NCI-H345 (cell line): ENCODE results near the gene DHX38.

Source experiments
- DNase-seq: peaks from one replicate; lab custom pipeline; 2025; lab: John Stamatoyannopoulos, UW

The DHX38 gene

DNA sequence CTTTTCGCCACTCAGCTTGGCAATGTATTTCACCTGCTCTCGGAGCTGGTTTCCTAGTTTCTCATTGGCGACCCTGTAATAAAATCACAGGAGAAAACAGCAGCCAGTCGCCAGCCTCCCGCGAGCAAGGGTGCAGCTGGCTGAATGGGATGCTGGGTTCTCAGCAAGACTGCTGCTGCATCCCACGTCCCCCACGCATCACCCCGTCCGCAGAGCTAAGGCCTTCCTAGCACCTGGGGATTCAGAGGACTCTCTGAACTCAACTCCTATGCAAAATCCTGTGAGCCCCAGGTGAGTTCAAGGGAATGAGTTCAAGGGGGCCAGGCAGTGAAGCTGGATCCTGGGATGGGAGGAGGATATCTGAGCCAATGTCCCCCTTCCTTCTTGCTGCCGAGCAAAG, 29.3 kb downstream of the DHX38 start:
- DNase-seq, result no peak

DNA sequence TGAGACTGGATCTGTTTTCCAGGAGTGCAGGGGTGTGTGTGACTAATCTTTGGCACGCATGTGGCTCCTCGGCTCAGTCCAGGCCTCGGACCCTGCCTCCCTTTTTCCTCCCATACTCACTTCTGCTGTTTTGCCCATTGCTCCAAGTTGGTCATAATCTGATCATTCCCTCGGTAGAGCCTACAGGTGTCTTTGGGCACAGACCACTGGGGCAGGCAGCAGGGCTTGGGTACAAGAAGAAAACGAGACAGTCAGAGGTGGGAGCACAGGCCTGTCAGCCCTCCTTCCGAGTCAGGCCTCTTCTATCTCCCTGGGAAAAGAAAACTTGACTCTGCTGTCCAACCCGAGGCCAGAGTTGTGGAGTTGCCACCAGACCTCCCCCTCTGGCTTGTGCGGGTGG, 29.8 kb downstream of the DHX38 start:
- DNase-seq, result no peak

DNA sequence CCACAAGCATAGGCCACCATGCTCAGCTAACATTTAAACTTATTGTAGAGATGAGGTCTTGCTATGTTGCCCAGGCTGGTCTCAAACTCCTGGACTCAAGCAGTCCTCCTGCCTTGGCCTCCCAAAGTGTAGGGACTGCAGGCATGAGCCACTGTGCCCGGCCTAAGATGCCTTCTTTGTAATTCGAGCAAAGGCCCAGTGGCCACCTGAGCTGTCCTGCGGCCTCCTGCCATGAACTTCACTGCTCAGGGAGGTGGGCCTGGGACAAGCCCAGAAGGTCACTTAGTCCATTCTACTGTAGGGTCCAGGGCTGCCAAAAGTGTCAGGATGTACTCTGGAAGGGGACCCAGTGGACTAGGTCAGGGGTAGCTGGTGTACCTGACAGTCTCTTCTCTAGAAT, 30.5 kb downstream of the DHX38 start:
- DNase-seq, result no peak

DNA sequence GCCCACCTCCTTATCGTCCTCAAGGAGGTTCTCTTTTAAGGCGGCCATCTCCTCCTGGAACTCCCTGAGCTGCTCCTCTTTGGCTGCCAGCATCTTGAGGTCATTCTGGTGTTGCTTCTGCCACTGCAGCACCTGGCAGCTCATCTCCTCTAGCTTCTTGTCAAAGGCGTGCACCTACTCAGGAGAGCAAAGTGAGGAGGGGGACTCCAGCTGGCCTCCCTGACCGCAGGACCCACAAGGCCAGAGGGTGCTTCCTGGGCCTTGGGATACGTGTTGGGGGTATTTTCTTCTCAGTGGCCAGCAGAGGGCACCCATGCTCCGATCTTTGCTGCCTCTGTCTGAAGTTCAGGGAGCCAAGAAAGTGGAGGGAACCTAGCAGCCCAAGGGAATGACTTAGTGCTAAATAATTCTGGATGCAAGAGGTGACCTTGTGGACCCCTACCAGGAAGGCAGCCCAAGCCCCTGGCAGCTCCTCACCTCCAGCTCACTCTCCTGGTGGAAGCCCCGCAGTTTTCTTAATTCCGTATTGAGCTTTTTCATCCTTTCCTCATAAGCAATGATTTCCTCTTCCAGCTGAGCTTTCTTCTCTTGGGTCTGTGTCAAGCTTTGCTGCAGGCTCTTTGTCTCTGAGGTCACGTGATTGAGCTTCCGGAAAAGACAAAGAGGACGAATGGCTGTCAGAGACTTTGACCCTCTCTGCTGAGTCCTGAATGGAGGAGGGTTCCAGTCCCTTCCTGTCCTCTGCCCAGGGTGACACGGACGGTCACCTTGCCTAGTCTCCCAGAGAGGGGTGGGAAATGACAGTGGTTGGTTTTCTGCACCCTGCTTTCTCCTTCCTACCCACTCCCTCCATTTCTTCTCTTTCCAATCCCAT, 31.4 kb downstream of the DHX38 start:
- DNase-seq, result peak; percentile 48

DNA sequence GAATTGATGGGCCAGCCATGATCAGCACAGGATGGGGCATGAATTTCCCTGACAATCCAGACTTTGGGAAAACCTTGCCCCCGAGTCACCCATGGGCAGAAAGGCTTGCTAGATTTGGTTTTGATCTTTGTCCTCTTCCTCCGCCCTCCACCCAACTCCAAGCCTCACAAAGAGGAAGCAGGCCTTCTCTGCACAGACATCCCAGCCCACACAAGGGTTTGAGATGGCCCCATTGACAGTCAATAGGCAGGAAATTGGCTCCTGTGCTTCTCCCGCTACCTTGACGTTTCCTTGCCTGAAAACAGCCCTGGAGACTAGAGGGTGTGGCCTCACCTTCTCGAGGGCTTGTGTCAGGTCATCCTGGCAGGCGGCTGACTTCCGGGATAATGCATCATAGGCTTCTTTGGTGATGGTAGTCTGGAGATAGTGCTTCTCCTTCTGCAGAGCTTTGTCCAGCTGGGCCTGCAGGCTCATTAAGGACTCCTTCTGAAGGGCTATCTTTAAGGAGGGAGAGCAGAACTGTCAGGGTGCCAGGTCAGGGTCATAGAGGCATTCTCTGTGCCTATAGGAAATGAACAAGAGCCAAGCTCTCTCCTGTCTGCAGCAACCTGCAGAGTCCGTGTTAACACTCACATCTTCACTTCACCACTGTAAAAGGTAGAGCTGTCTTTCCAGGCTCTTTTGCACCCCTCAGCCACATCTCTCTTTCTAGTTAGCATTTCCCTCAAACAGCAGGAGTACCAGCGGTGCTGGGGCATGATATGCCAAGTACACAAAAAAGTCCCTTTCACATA, 32.2 kb downstream of the DHX38 start:
- DNase-seq, result no peak

DNA sequence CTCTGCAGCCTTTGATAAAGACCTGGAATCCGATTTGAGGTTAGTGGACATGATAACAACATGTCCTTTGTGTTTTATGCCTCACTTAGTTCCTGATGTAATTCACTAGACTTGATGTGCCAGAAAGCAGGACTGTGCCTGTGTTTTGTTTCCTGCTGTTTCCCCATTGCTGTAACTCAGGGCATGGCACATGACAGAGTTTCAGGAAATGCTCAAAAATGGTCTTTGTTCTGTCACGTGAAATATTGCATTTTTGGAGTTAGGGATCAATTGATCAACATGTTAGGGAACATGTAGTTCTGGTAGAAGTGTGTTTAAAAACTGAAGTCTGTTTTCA, 32.8 kb downstream of the DHX38 start:
- DNase-seq, result no peak

DNA sequence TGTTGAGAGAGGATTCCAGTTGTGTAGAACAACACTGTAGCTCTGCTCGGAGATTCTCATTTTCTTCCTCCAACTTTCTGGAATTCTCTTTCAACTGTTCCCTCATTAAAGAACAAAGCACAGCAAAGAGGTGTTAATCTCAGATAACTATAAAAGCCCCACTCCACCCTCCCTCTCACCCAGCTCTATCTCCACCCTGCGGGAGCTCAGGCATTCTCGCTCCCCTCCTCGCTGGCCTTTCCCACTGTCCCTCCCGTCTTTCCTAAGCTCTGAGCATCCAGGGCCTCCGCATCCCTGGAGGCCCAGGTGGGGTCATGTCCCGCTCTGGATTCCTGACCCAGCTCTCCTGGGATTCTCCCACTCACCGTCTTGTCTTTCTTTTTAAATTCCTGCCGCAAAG, 35.1 kb downstream of the DHX38 start:
- DNase-seq, result no peak

DNA sequence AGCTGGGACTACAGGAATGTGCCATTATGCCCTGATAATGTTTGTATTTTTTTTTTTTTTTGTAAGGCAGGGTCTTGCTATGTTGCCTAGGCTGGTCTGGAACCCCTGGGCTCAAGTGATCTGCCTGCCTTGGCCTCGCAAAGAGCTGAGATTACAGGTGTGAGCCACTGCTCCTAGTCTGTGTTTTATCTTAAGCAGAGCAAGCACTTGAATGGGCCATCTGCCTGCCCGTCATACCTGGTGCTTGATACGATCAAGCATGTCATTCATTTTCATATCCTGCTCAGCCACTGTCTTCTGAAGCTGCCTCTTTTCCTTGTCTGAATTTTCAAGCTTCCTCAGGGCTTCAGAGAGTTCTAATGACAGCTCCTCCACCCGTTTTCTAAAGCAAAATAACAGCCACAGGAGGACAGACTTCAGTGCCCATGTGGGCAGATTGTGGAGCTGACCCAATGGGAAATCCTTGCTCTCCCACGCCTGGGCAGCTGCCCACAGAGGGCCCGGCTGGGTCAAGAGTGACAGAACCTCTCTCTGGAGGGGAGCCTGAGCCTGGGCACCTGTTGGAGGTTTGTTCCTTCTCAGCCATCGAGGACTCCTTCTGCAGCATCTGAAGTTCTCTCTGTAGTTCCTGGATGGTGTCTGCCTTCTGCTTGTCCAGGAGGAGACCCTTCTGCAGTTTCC, 36.5 kb downstream of the DHX38 start:
- DNase-seq, result no peak

DNA sequence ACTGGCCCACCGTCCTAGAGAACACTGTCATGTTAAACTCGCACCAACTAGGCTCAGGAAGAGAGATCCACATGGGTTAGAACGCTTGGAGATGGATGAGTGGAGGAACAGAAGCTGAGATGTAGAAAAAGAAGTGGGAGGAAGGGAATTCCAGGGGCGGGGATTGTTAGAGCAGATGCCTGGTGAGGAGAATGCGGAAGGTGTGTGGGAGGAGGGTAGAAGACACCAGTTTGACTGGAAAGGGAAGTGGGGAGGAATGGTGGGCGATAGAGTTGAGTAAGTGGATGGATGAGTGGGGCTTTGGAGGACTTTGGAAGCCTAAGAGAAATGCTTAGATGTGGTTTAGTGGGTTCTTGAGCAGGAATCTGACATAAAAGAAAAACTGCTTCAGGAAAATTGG, 37.4 kb downstream of the DHX38 start:
- no peak for DNase-seq

DNA sequence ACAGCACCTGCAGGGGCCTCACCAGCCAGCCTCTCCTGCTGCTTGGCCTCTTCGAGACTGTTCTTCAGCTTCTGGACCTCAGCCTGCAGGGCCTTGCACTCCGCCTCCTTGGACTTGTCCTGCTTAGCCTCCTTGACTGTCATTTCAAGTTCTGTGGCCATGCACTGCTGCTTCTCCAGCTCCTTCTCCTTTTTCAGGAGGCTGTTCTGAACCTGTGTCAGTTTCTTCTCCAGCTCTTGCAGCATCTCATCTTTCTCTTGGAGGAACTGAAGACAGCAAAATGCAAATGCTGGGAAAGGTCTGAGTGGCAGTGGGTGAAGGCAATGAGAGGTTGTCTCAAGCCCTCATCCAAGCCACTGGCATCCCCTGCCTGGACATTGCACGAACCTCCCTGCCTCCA, 39.1 kb downstream of the DHX38 start:
- DNase-seq, result no peak

DNA sequence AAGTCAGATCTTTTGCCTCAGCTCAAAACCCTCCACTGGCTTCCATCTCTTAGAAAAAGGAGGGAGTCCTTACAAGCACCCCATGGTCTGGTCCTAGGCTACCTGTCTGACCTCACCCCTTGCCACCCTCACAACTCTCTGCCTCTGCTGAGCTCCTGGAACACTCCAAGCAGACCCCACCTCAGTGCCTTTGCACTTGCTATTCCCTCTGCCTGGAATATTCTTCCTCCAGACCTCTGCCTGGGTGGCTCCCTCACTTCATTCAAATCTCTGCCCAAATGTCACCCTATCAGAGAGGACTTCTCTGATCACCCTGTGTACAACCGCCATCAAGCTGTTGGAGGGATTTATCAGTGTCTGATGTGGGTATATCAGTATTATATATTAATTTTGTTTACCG, 40.9 kb downstream of the DHX38 start:
- DNase-seq, result no peak

DNA sequence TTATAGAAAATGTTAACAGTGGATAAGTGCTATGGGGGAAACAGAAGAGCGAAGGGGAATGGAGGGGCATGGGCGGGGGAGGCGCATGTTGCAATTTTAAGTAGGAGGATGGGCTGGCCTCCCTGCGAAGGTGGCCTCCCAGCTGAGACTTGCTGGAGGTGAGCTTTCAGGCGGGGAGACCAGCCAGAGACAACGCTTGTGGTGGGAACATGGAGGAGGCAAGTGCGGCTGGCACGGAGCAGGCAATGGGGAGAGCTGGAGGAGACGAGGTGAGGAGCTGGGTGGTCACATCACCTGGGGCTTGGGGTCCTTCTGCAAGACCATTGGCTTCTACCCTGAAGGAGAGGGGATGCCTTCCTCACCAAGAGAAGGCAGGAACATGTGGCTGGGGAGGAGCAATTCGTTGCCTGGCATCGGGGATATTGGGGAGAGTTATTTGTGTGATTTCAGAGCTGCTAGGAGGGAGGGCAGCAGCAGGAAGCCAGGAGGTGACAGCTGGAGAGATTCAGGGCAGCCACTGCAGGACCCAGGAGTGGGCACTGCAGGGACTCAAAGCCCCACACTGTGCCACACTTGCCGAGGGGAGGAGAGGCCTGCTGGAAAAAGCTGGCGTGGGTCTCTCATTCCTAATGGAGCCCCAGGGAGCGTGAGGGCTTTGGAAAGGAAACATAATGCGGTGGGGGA, 43.9 kb downstream of the DHX38 start:
- DNase-seq, result no peak

DNA sequence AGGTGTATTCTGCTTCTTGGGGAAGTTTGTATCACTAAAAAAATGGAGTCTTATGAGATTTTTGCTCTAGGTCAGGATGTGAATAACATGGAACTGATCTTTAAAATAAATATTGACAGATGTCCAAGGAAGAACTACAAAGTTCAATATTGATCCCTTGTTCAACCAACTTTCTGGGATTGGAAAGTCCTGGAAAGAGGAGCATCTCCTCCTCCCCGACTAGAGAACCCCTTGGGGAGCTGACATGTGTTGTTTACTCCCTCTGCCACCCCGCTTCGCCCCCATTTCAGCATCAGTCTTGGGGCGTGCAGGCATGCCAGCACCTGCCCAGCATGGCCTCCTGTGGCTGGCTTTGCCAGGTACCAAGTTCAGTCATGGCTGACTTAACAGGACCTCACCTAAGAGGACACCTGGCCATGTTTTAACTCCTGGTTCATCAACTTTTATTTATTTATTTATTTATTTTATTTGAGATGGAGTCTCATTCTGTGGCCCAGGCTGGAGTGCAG, 44.5 kb downstream of the DHX38 start:
- DNase-seq, result no peak

DNA sequence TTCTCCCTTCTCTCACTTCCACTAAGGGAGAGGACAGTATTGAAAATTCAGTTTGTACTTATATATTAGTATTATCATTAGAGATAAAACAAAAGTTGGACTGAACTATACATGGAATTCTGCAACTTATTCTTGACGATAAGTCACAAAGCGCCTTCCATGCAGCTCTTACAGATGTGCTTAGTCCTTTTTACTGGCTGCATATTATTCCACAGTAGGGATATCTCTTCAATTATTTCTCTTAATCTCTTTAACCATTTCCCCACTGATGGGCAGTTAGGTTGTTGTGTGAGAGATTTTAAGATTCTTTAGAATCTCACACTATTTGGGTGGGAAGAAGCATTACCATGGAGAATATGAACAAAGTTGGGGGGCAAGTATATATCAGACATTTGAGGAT, 46.3 kb downstream of the DHX38 start:
- DNase-seq, result no peak

DNA sequence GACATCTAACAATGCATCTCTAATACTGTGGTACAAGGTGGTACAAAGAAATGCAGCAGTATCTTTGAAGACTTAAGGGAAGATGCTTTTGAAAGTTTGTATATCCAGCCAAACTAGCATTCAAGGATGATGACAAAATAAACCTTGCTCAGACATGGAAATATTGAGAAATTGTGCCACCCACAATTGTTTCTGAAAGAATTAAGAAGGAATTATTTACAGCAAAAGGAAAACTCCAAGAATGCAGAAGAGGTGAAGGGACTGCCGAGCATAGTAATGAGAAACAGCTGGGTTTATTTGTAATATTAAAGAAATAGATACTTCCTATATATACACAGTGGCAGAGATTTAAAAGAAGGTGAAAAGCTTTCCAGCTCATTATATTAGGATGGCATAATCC, 48.8 kb downstream of the DHX38 start:
- no peak for DNase-seq

DNA sequence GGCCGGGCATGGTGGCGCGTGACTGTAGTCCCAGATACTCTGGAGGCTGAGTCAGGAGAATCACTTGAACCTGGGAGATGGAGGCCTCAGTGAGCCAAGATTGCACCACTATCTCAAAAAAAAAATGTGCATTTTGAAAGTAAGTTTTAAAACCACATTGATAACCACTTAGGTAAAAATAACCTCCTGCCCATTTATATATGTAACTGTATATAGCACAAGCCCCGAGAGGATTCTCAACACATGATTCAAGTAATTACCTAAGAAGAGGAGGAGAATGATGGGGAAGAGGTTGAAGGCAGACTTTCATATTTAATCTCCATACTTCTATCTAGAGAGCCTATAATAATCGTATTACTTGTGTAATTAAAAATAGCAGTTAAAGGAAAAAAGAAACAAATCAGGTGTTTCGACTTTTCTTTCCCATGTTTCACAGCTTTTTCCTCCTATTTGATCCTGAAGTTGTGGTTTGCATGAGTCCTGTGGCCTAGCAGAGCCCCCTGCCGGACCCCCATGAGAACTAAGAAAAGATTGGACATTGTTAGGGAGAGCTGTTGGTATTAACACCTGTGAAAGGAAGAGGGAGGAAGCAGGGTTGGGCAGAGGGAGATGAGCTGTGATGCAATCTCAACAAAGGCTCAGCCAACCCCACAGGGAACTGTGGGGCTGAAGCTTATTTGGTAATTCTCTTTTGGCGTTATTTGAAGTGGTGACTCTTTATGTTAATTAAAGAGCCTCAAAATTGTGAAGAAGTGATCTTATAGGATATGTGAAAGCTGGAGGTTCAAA, 56.2 kb downstream of the DHX38 start:
- DNase-seq, result no peak

DNA sequence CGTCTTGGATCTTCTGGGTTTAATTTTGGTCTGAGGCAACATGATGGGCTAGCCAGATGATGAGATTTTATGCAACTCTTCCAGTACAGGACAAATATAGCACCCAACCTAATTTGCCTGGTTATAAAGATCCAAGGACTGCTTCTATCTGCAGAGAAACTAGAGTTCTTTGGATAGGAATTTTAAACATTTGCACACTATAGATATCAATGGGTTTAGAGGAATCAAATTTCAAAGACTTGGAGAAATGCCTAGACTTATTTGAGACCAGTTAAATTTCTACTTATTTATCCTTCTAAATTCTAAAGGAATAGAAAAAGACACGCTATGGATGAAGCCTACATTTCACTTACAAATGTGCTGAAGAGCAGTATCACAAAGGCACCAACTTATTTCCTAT, 65.7 kb downstream of the DHX38 start:
- DNase-seq, result no peak

DNA sequence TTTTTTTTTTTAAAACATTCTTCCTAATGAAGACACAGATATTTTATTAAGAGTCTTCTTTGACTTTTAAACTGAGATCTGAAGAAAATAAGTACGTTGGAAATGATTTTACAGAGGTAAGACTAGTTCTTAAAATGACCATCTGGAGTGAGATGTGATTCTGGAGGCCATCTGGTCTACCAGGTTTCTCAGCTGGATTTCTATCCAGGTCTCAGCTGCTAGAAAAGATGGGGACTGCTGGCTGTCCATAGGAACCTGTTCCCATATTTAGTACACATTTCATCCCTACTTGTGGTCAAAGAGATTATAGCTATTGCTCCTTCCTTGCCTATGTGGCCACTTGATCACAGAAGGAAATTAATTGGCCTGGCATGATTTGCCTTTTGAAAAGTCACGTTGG, 66.2 kb downstream of the DHX38 start:
- no peak for DNase-seq

DNA sequence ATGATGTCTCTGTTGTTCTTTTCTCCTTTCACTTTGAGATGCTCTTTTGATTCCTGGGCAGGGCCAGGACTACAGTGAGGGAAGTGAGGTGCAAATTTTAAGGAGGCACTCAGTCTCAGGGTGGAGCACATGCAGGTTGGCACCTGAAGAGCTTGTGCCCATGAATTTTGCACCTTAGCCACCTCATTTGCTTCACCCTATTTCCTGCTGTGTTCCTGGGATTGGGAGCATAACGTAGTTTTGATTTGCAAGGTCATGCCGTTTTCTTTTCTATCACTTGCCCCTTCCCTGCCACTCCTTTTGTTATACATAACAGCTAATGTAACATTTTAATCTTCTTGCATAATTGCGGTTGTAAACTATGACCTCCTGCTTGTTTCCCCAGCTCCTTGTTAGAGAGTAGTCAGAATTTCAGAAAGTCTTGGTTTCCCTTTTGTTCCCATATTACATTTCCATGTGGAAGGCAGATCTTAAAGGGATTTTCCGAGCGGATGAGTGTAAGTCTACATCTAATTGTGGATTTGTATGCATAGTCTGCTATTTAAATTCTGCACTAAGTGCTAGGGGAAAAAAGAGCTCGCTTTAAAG, 68.6 kb downstream of the DHX38 start:
- DNase-seq, result no peak
